Lower leg skin (tissue), 3 donors: ENCODE measurements around the gene NCOA5.

Experiments used
- POLR2A ChIP-seq, 2 donors: fragments of 450-650 bp; IDR thresholded peaks; one replicate each; pipeline ENCODE4 v1.6.1; 2016 to 2017; ENCODE audit warnings: antibody characterized with exemption in 2 of 2, mild to moderate bottlenecking in 1 of 2, moderate library complexity in 1 of 2
- TF ChIP-seq, protein P1 (sequence below), 3 donors: fragments of 450-650 bp; IDR thresholded peaks; one replicate each; pipeline ENCODE4 v1.5.1; 2016; ENCODE audit warnings: antibody characterized with exemption in 3 of 3, mild to moderate bottlenecking in 3 of 3, moderate library complexity in 2 of 3

DNA sequence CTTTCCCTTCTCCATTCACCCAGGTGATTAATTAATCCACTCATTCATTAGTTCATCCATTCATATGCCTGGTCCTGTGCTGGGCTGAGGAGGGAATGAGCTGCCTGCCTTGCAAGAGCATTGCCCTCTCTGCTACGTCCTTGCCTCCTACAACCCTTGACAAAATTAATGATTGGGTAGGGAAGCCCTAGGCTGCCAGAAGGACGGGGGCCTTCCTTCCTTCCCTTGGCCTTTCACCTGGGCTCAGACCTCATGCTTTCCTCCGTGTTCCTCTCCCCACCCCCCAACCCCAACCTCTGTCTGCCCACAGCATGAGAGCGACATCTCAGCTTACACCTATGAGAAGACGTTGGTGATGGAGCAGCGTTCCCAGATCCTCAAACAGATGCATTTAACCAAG, 35.2 kb downstream of the NCOA5 start:
- TF ChIP-seq, protein P1, sequence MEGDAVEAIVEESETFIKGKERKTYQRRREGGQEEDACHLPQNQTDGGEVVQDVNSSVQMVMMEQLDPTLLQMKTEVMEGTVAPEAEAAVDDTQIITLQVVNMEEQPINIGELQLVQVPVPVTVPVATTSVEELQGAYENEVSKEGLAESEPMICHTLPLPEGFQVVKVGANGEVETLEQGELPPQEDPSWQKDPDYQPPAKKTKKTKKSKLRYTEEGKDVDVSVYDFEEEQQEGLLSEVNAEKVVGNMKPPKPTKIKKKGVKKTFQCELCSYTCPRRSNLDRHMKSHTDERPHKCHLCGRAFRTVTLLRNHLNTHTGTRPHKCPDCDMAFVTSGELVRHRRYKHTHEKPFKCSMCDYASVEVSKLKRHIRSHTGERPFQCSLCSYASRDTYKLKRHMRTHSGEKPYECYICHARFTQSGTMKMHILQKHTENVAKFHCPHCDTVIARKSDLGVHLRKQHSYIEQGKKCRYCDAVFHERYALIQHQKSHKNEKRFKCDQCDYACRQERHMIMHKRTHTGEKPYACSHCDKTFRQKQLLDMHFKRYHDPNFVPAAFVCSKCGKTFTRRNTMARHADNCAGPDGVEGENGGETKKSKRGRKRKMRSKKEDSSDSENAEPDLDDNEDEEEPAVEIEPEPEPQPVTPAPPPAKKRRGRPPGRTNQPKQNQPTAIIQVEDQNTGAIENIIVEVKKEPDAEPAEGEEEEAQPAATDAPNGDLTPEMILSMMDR (IDR thresholded peaks at IDR 0.05): no peak
- TF ChIP-seq POLR2A (IDR thresholded peaks at IDR 0.05): no peak
